HG03558 (cell line): ENCODE results near the gene MORN1.

Experiments used
- ATAC-seq: cut with Tn5 transposase; IDR thresholded peaks from one replicate; pipeline ENCODE4 v1.9.1; 2021; ENCODE audit warnings: moderate number of reproducible peaks; ENCODE audit not compliant: unreplicated experiment; ENCODE audit errors: extremely low read depth

The MORN1 gene

DNA sequence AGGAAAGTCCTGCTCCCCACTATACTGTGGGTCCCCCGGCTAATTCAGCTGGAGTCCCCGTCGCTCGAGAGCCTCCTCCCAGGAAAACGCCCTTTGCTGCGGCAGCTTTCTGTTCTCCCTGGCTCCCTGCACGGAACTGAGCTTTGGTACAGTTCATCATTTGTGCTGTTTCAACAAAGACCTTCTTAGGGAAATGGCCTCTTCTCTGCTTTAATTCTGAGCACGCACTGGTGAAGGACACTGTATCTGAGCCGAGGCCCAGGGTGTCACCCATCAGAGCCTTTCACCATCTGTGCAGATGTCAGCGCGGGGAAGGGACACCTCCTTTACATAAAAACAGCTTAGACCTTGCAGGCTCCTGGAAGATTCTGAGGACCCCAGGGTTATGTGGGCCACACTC is 34.5 kb upstream of the MORN1 start:
- ATAC-seq: no peak

DNA sequence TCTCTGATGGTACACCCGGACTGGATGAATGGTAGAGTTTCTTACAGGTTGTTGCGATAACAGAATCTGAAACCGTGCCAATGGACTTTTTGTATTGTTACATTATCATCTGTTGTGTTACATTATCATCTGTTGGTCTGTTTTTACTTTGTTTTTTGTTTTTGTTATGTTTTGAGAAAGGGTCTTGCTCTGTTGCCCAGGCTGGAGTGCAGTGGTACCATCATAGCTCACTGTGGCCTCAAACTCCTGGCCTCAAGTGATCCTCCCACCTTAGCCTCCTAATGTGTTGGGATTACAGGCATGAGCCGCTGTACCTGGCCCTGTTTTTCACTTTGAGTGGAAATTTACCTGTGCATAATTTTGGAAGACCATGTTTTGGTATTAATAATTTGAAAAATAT is 31.2 kb upstream of the MORN1 start:
- no peak for ATAC-seq

DNA sequence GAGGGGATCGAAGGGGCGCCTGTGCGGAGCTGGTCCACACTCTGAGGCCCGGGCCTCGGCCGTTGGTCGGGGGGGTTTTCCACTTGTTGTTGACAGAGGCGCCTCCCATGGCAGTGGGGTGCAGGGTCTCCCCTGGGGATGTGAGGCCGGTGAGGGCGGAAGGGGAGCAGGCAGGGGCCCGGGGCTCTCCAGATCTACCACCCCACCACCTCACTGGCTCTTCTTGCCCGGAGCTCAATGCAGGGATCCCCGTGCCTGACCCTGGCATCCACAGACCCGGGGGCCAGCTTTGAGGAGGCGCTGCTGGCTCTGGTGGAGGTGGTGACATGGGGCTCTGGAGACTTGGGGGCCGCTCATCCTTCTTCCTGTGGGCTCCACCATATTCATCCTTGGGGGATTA is 28.1 kb upstream of the MORN1 start:
- no peak for ATAC-seq

DNA sequence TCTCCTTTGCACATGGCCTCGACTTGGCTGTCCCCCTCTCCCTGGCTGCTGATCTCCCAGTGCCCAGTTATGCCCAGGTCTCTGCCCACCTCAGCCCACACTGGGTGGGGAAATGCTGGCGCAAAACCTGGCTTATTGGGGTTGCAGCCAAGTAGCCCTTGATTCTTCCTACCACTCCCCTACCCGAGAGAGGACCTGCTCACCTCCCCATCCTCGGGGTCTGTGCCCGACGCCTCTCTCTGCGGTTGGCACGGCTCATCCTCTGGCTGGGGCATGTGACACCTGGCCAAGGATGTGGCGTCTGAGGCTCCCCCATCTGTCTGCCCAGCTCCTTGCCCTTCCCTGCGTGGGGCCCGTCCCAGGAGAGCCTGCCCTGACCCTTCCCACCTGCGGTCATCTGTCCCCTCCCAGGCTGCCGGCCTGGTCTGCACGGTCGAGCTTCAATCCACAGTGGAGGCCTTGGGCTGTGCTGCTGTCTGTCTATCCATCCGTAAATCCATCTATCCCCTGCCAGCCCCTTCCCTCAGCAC is 27.5 kb upstream of the MORN1 start:
- ATAC-seq: no peak

DNA sequence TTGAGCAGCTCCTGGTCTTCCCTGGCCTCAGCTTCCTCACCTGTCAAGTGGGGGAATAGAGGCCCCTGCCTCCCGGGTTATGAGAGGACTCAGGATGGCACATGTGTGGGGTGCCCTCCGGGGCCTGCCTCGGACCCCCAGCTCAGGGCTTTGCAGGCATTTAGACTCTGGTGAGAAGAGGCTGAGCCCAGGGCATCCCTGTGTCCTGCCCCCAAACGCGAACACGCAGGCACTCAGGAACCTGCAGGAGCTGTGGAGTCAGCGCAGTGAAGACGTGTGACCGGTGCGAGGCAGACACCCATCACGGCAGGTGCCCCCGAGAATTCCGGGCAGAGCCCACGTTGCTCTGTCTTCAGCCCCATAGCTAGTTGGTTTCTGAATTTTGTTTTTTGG is 26.5 kb upstream of the MORN1 start:
- ATAC-seq: no peak

DNA sequence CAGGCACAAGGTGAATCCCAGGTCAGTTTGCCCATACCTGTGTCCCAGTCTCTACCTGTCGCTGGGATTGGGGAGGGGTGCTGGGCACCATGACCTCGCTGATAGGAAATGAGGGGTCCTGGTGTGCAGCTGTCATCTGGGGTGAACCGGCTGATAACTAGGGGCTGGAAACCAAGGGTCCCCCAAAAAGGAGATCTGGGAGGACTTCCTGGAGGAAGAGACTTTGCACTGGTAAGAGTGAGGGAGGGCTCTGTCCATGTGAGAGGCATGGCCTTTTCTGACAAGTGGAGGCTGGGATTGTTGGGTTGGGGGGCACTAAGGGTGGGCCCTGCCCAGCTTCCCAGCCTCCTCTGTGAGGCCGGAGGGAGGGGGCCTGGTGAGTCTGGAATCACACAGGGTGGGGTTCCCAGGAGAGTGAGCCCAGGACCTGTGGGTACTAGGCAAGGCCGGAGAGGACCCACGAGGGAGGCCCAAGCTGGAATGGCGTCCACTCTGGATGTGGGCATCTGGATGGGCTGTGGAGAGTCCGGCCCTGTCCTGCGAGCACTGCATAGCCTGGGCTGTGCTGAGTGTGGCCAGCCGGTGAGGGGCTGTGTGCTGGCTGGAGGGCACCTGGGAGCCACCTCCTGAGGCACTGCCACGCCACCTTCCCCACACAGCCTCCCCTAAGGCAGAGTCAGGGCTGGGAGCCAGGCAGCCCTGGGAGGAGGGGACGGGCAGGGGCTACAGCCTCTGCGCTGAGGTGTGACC is 25.9 kb upstream of the MORN1 start:
- no peak for ATAC-seq

DNA sequence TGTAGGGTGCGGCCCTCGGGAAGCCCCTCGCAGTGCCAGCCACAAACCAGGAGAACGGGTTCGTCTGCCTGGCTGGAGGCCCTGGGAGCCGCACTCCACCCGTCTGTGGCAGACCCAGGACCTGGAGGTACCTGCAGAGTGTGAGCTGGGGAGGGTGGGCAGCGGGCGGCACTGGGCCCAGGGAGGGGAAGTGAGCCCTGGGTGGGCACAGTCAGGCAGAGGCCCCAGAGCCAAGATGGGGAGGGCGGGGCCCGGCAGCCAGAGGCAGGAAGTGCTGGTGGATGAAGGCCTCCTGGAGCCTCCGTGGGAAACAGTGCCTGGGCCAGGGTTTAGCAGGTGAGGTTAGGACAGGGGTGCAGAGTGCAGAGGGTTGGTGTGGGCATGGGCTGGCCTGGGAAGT is 25.0 kb upstream of the MORN1 start:
- ATAC-seq: no peak

DNA sequence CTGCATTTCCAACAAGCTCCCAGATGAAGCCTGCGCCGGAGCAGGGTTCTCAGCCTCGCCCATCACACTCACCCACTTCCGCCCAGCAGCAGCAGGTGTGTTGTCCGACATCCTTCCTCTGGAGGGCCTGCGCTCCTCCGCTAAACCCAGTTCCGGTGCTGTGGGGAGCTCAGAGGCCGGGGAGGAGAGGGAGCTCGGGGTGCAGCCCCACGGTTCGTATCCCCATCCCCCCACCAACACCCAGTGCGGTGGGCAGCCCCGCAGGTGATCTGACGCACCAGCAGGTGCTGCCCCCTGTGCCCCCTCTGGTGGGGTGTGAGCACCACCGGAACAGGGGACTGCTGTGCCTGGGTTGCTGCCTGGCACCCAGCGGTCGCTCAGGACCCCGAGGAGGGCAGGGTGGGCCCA is 24.5 kb upstream of the MORN1 start:
- no peak for ATAC-seq

DNA sequence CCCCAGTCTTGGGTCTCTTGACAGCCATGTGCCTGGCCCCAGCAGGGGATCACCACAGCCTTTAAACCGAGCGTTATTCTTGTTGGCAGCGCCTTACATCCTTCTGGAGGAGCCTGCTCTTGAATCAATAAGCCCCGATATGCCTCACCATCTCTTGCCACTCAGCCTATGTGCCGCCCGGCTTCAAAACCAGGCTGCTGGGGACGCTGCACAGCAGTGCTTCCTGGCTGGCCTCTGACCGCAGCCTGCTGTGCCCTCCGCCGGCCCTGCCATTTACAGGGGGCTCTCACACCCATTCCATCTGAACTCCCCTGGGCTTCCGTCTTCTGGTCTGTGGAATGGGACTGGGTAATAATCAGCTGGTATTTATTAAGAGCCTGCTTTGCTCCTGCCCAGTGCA is 24.0 kb upstream of the MORN1 start:
- ATAC-seq: no peak

DNA sequence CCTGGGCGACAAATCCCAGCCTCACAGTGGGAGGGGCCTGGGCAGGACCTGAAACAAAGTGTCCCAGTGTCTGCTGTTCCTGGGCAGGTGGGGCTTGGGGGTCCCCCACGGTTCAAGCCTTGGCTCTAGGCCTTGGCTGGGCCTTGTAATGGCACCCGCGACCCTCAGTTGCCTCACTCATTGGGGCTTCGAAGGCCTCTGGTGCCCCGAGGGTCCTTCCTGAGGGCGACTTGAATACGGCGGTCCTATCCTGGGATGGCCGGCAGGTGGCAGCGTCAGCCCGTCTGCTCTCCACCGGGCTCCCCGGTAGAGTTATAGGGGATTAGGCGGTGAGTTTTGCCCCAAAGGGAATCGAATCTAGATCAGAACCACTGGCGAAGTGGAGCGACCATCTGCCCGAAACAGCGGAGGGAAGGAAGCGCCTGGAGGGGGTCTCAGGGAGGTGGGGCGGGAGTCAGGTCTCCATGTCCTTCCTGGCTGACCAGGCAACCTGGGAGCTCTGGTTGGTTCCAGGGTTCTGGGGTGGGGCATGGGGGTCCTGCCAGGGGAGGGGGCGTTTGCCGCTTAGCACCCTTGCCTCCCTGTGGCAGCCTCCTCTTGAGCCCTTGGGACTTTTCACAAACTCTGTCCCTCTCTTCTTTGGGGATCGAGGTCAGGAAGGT is 23.1 kb upstream of the MORN1 start:
- ATAC-seq: no peak

DNA sequence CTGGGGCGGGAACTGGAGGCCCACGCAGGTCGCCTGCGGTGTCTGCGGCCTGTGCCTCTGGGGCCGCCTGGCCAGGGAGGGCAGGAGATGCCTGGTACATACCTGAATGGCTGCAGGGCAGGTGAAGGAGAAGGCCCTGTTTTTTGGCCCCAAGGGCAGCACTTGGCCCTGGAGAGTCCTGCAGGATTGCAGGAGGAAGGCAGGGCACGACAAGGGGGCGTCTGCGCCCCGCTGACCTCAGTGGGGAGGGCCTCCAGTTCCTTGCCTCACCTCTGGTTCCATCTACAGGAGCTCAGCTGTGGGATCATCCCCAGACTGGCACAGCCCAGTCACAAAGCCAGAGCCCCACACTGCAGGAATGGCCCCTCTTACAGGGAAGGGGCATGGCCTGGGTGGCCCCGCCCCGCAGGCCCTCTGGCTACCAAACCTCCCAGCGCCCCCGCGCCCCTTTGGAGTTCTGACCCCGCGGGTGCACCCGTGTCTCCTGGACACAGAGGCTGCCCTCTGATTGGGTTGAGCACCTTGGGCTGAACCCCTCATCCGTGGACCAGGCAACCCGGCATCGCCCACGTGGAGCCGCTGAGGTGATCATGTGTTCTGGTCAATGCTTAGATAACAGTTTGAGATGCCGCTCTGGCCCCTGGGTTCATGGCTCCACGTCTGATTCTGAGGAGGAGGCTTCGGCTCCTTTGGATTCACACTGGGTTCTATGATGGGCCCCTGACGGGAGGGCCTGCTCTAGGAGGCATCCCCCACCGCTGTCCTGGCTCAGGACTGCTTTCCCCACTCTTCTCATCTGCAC is 22.3 kb upstream of the MORN1 start:
- ATAC-seq: no peak

DNA sequence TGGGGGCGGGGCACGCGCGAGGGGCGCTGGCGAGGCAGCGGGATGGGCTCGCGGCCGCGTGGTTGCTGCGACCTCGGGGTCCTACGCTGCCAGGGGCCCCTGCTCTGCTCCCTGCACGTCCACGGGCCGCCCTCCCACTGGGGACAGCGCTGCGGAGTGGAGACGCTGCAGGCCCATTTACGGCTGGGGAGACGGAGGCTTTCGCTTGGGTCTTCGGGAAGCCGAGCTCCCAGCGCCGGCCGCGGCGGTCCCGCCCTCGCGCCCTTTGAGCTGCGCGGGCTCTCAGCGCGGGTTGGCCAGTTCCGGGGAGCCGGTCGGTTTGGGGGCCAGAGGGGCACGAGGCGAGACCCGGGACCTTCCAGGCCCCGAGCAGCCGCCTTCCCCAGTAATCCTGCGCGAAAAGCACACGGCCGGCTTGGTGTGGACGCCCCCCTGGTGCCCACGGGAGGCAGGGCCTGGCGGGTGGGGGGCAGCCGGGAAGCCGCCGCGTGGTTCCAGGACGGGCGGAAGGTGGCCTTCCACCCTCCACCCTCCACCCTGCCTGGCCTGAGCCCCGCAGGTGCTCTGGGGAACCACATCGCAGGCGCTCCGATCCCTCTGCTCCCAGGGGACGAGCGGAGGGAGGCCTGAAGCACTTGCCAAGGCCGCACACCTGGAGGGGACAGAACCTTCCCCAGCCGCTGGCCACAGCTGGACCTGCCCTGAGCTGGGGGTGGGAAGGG is 21.6 kb upstream of the MORN1 start:
- no peak for ATAC-seq

DNA sequence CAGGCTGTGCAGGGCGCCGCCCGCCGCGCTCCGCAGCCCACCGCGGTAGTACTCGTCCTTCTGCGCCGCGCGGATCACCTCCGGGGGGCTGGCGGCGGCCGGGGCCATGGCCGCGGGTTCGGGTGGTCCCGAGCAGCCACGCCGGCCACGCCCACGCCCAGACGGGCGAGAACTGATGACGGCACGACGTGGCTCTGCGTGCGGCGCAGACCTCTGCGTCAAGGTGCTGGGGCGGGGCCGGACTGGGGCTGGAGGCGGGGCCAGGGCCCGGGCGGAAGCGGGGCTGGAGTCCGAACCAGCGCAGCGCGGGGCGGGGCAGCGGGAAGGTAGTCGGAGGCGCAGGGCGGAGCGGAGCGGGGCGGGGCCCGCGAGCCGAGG is 21.0 kb upstream of the MORN1 start, which contains the start of gene PEX10:
TSS of gene PEX10 (minus strand) at position 170 of the 378 bp plus-strand sequence. CDS start at position 108, 62 bp downstream.
- peak; percentile 46 for ATAC-seq

DNA sequence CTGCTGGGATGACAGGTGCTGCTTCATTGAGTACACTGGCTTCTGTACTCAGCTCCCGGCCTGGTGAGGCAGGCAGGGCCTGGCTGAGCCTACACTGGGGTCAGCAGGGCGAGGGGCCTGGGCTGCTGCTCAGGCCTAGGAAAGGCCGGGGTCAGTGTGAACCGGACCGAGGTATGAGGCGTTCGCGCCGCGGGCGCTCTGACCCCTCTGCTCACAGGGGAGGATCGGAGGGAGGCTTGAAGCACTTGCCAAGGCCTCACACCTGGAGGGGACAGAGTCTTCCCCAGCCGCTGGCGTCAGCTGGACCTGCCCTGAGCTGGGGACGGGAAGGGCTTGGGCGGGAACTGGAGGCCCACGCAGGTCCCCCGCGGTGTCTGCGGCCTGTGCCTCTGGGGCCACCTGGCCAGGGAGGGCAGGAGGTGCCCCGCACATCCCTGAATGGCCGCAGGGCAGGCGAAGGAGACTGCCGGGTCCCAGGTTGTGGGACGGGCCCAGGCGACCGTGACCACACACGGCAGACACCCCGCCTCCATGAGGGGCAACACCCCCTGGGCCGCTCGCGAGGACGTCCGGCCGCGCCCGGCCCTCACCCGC is 20.5 kb upstream of the MORN1 start:
- peak; percentile 17 for ATAC-seq

DNA sequence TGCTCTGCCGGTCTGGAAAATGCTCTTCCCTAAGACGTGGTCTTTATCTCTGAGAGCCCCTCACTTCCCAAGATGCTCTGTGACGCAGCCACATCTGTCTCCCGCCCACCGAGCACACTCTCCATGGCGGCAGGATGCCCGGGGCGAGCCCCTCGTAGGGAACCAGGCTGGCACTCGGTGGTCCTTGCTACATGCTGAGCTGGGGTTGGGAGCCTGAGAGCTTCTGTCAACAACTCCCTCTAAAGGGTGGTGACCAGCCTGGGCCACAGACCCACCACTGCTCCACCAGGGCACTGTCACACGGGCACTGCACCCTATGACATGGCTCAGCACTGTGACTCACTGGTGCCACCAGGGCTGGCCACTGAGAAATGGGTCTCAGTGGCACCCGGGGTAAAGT is 18.4 kb upstream of the MORN1 start:
- ATAC-seq: no peak

DNA sequence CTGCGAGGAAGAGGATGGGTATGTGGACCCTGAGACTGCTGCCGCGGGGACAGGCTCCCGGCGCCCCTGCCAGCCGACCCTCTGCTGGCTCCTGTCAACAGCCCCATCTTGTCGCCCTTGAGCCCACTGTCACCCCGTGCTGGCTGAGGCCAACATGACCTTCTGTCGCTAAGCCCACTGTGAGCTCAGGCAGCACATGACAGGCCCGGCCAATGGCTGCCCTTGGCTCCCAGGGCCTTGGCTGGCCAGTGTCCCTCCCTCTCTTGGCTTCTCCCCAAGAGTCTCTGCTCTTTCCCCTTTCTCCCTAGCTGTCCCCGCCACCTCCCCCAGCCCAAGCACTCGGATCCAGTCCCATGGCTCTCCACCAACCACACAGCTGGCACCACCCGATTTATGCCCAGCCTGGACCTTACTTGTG is 17.5 kb upstream of the MORN1 start:
- ATAC-seq: no peak

DNA sequence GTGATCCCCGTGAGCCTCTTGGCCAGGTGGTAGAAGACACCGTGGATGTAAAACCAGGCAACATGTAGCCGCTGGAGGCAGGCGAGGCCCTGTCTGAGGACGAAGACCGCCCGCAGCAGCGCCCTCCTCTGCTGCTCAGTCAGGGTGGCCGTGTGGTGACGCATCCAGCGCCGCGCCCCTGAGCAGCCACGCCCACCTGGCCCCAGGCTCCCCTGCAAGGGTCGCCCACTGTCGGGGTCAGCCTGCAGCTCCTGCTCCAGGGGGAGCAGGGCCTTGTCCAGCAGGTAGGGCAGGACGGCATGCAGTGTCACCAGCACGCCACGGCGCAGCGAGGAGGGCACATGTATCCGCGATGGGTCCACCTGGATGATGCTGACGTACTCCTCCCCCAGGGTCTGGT is 17.1 kb upstream of the MORN1 start:
- ATAC-seq: no peak

DNA sequence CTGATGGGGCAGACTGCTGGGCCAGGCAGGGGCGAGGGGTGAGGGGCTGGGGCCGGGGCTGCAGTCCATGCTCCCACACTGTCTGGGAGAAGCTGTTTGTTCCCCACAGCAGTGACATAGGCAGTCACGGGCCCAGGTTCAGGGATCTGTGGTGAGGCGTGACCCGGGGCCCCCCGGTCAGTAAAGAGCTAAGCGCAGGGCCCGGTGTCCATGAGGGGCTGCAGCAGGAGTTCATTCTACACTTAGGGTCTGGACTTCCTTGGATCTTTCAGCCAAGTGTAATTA is 16.6 kb upstream of the MORN1 start:
- no peak for ATAC-seq

DNA sequence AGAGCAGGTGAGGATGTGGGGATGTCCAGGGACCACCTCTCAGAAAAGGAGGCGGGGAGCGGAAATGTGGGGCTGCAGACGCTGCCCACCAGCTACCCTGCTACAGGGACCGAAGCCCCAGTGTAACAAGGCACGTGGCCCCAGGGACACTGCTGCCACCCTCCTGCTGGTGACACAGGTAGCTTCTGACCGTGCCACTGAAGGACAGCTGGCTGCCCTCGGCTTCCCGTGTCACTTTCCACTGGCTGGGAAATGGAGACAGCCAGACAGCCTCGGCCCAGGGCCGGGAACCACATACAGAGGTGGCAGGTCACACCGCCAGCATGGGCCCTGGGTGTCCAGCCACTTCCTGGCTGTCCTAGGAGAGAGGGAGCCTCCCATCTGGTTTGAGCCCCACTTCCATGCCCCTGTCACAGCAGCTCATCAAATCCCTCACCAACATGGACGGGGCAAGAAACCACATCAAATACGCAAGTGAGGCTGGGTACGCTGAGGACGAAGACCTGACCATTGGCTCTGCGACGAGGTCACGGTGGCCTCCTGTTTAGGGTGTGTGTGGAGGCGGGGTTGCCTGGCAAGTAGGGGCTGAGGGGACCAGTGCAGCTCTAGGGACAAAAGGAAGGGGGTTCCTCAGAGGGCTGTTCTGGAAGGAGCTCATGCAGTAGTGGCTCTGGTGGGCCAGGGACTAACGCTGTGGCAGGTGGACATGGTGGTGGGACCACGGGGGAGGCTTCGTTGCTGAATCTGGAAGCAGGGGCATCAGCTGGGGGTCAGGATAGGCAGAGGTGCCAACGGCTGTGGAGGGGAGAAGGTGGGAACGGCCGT is 16.0 kb upstream of the MORN1 start:
- ATAC-seq: no peak
